GM10266 (cell line): ENCODE data around the gene SYNGR3.

Experiments used
- DNase-seq: peaks from one replicate; pipeline ENCODE4 v3.0.0; 2012; ENCODE audit errors: extremely low spot score
- CTCF ChIP-seq: IDR thresholded peaks from 2 replicates; pipeline ENCODE4 v1.5.1; 2012; ENCODE audit warnings: mild to moderate bottlenecking, low read depth; ENCODE audit not compliant: control insufficient read depth, insufficient read depth; ENCODE audit errors: missing control alignments

Gene SYNGR3

GRCh38 chr16:1977875-1978268 is 11.9 kb upstream of the SYNGR3 start:
- DNase-seq, result no peak
- no peak for TF ChIP-seq CTCF

GRCh38 chr16:1978476-1979120 is 11.2 kb upstream of the SYNGR3 start:
- no peak for TF ChIP-seq CTCF
- no peak for DNase-seq

GRCh38 chr16:1979271-1980029 is 10.3 kb upstream of the SYNGR3 start:
- no peak for TF ChIP-seq CTCF
- DNase-seq, result no peak

- no peak for TF ChIP-seq CTCF
- no peak for DNase-seq
Measured at GRCh38 chr16:1980030-1980769, 9.6 kb upstream of the SYNGR3 start.

- TF ChIP-seq CTCF, result no peak
- no peak for DNase-seq
Measured at GRCh38 chr16:1980770-1981087, 9.0 kb upstream of the SYNGR3 start.

GRCh38 chr16:1981398-1981836 is 8.4 kb upstream of the SYNGR3 start, which contains the start of gene NOXO1:
Gene NOXO1 (minus strand): TSS chr16:1981469. CDS start chr16:1981179, 290 bp downstream.
- DNase-seq, result peak; percentile 71
- TF ChIP-seq CTCF, result no peak
